Body of pancreas (tissue), 4 donors: Measurements from ENCODE around the gene SMAD5. TPM values are rescaled to one million over a fixed set of nuclear protein-coding genes. Genes with fewer than 3 reads are reported as not detected.
A peak's percentile ranks its signal among the peaks of the same experiment; 100 is the strongest.

ENCODE experiments used
- ATAC-seq: fragments of 150-250 bp; one replicate; pipeline ENCODE4 v1.9.1; 2016
- DNase-seq, 4 donors: peaks; one replicate each; pipeline ENCODE4 v3.0.0-alpha.2; 2019
- H3K27ac ChIP-seq, 4 donors: fragments of 200-600 bp; sonication (generic); 1 replicate in 3 of 4; 2 replicates in 1 of 4; pipeline versions ENCODE4 v1.5.1 to v1.6.1; 2016 to 2019; ENCODE audit warnings: mild to moderate bottlenecking in 1 of 4, mixed read lengths in 1 of 4, moderate library complexity in 1 of 4
- H3K27me3 ChIP-seq, 2 donors: fragments of 200-600 bp; sonication (generic); one replicate each; pipeline ENCODE4 v1.6.0; 2016; ENCODE audit warnings: mild to moderate bottlenecking in 1 of 2
- H3K36me3 ChIP-seq, 2 donors: fragments of 200-600 bp; sonication (generic); replicated peaks in 1 of 2; 2 replicates each; pipeline ENCODE4 v1.5.1; 2016; ENCODE audit warnings: low read depth in 2 of 2; ENCODE audit not compliant: insufficient read depth in 1 of 2
- H3K4me1 ChIP-seq: fragments of 200-600 bp; sonication (generic); one replicate; pipeline ENCODE4 v1.6.0; 2016
- H3K4me3 ChIP-seq, 2 donors: fragments of 200-600 bp; sonication (generic); 1 replicate in 1 of 2; 2 replicates in 1 of 2; pipeline ENCODE4 v1.5.1; 2016 to 2019
- H3K9me3 ChIP-seq, 3 donors: fragments of 200-600 bp; sonication (generic); 1 replicate in 2 of 3; 2 replicates in 1 of 3; pipeline ENCODE4 v1.5.1; 2016
- POLR2A ChIP-seq, 3 donors: fragments of 450-650 bp; IDR thresholded peaks; one replicate each; pipeline ENCODE4 v1.6.1; 2016; ENCODE audit warnings: antibody characterized with exemption in 3 of 3, mild to moderate bottlenecking in 2 of 3
- WGBS, 2 donors: methylation state at CpG; one replicate each; pipeline ENCODE4 v1.1.5; 2017; 5-methylcytosine and 5-hydroxymethylcytosine counted together
- intact Hi-C: fragments of 100-400 bp; cut with DNase I; formaldehyde crosslinking; loops from one replicate; pipeline ENCODE4 v1.15.1; 2023
- total RNA-seq, 2 donors: library from RNA; depleted of rRNA; stranded (reverse); fragments of >200 nt; gene quantifications; one replicate each; pipeline ENCODE4 v1.1.0, GENCODE V29; 2016
- TF ChIP-seq, protein P1 (sequence below), 7 experiments: fragments of 450-650 bp in 4 of 7; fragments of 200-600 bp in 3 of 7; sonication (generic) in 3 of 7; IDR thresholded peaks; one replicate each; pipeline ENCODE4 v1.5.1; 2016 to 2019; ENCODE audit warnings: antibody characterized with exemption in 7 of 7

Gene SMAD5
- total RNA-seq, 2 donors from 2014 or later: 24.1 to 35.0 TPM

DNA sequence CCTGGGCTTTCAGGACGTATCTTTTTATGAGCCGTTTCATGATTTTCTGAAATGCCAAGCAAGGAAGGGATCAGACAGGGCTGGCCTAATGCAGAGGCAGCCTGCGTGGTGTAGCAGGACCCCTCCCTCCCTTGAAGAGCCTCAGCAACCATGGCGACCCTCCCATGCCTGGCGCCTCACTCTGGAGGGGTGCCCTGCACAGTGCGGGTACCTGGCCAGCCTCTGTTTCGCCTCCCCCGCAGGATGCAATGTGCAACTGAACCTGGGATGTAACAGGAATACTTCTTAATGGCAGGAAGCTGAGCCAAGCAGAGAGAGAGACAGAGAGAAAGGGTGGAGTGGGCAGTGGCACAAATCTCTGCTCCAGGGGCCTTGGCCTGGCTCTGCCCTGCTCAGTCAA lies 83.6 kb downstream of the SMAD5 start:
- intact Hi-C loops: no loop called here
- no peak overlapping the region for H3K4me3 ChIP-seq
- no peaks in the 10 kb centered on the region for H3K36me3 ChIP-seq
- H3K4me1 ChIP-seq: no peaks in the 10 kb centered on the region
- no peaks in the 10 kb centered on the region for H3K9me3 ChIP-seq
- peaks cover 0 to 4% of the 10 kb centered on the region in 2 donors for H3K27me3 ChIP-seq
- H3K27ac ChIP-seq: no peak overlapping the region
- TF ChIP-seq, protein P1, sequence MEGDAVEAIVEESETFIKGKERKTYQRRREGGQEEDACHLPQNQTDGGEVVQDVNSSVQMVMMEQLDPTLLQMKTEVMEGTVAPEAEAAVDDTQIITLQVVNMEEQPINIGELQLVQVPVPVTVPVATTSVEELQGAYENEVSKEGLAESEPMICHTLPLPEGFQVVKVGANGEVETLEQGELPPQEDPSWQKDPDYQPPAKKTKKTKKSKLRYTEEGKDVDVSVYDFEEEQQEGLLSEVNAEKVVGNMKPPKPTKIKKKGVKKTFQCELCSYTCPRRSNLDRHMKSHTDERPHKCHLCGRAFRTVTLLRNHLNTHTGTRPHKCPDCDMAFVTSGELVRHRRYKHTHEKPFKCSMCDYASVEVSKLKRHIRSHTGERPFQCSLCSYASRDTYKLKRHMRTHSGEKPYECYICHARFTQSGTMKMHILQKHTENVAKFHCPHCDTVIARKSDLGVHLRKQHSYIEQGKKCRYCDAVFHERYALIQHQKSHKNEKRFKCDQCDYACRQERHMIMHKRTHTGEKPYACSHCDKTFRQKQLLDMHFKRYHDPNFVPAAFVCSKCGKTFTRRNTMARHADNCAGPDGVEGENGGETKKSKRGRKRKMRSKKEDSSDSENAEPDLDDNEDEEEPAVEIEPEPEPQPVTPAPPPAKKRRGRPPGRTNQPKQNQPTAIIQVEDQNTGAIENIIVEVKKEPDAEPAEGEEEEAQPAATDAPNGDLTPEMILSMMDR (IDR thresholded peaks at IDR 0.05): no peak
- TF ChIP-seq POLR2A (IDR thresholded peaks at IDR 0.05): no peak
- ATAC-seq (no peak), DNase-seq (no peak)
- 78 to 81% methylated on average over 4 to 8 of the region's 8 CpGs for WGBS, 2 donors

DNA sequence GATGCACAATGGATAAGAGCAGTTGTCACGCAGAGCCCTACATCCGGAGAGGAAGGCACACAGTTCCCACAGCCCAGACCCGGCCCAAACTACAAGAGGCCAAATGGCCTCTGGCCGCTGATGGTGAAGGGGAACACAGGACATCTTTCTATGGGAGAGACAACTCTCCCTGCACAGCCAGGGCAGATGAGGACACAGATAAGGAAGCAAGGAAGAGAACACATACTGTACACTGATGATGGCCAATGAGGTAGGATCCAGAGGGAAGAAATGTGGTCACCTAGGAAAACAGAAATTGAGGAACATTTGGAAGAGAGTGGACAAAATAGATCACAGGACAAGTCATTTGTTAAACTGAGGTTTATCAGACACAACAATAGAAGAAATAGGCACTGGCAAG lies 88.7 kb downstream of the SMAD5 start:
- Histone ChIP-seq H3K27ac (no peak overlapping the region), H3K4me3 (no peak overlapping the region), H3K36me3 (no peaks in the 10 kb centered on the region), H3K9me3 (no peaks in the 10 kb centered on the region), H3K4me1 (no peaks in the 10 kb centered on the region), H3K27me3 (no peaks in the 10 kb centered on the region)
- intact Hi-C loops: no loop called here
- DNase-seq (no peak), ATAC-seq (no peak)
- no peak for TF ChIP-seq POLR2A (IDR thresholded peaks at IDR 0.05)
- TF ChIP-seq, protein P1 (IDR thresholded peaks at IDR 0.05): no peak
- WGBS, 2 donors: 68 to 88% methylated on average over 4 of the region's 4 CpGs

DNA sequence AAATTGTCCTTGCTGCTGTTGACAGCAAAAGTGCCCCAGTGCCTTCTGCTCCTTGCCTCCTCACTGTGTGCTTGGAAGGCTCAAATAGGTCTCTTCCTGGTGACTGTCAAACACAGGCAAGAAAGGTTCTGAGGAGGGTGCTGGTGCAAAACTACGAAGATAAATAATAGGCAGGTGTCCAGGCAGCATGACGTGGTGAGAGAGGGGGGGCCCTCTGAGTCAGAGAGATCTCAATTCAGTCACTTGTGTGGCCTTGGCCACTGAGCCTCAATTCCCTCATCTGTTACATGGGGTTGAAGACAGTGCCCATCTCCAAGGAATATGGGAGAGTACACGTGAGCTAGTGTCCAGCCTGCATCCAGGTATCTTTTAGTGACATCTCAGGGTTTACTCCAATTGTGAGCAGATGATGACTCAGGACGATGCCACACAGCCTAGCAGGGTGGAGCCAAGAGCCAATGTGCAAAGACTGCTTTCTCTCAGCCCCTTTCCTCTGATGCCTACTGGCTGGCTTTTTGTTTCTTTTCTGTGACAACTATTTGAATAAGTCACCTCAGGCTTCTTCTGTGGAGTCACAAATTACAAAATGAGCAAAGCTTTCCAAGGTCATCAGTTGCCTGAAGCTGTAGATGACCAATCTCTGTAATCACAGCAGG lies 90.1 kb downstream of the SMAD5 start:
- Histone ChIP-seq H3K4me3 (no peak overlapping the region), H3K36me3 (no peaks in the 10 kb centered on the region), H3K9me3 (no peaks in the 10 kb centered on the region), H3K4me1 (no peaks in the 10 kb centered on the region), H3K27me3 (no peaks in the 10 kb centered on the region), H3K27ac (no peak overlapping the region)
- 40% methylated on average over 4 of the region's 4 CpGs for WGBS, 2 donors
- TF ChIP-seq, protein P1 (IDR thresholded peaks at IDR 0.05): no peak
- TF ChIP-seq POLR2A (IDR thresholded peaks at IDR 0.05): no peak
- ATAC-seq: no peak
- DNase-seq: no peak
- intact Hi-C loops: no loop called here

DNA sequence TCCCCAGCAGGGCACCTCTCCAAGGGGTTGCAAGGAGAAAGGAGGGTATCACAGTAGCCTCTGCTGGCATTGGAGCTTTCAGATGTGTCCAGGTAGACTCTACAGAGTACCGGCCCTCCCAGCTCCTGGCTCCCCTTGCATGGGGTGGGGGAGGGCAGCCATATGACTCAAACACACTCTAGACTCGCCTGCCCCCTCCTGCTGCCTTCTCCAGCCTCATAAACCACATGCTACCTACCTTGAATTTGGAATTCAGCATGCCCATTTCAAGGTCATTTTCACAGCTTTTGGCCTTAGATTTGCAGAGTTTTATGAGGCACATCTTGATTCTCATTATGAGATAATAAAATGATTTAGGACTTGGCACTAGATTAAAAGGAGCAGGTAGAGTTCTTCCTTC lies 93.2 kb downstream of the SMAD5 start:
- H3K27me3 ChIP-seq: no peaks in the 10 kb centered on the region
- H3K36me3 ChIP-seq: no peaks in the 10 kb centered on the region
- H3K4me1 ChIP-seq: no peaks in the 10 kb centered on the region
- no peak for ATAC-seq
- intact Hi-C loops: no loop called here
- no peak overlapping the region for H3K27ac ChIP-seq
- H3K9me3 ChIP-seq: no peaks in the 10 kb centered on the region
- DNase-seq: no peak
- no peak overlapping the region for H3K4me3 ChIP-seq
- WGBS, 2 donors: 16 to 33% methylated on average over 1 to 2 of the region's 2 CpGs
- TF ChIP-seq, protein P1 (IDR thresholded peaks at IDR 0.05): no peak
- no peak for TF ChIP-seq POLR2A (IDR thresholded peaks at IDR 0.05)

DNA sequence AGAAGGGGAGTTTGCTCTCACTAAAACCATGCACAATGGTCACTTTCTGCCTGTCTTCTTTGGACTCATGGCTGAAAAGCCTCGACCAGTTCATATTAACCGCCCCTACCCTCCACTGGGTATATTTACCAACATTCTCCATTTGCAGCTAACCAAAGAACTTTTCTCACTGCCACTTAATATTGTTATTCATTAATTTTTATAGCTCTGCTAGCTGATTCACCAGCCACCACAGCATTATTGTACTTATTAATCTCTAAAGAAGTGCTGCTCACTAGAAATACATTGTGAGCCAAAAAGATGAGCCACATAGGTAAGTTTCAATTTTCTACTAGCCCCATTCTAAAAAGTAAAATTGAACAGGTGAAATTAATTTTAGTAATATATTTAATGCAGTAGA lies 93.8 kb downstream of the SMAD5 start:
- Histone ChIP-seq H3K4me1 (no peaks in the 10 kb centered on the region), H3K27me3 (no peaks in the 10 kb centered on the region), H3K9me3 (no peaks in the 10 kb centered on the region), H3K27ac (no peak overlapping the region), H3K36me3 (no peaks in the 10 kb centered on the region), H3K4me3 (no peak overlapping the region)
- TF ChIP-seq POLR2A (IDR thresholded peaks at IDR 0.05): no peak
- TF ChIP-seq, protein P1 (IDR thresholded peaks at IDR 0.05): no peak
- peak; percentile 33 for ATAC-seq
- intact Hi-C loops: no loop called here
- DNase-seq: no peak
- 48 to 57% methylated on average over 2 of the region's 2 CpGs for WGBS, 2 donors
